Osteocyte (in vitro differentiated cells): ENCODE results near the gene C12orf56. TPM values are rescaled to one million over a fixed set of nuclear protein-coding genes. Genes with fewer than 3 reads are reported as not detected.
"Not testable (repeated sequence)": the region's sequence is repeated elsewhere in the genome, so short reads cannot be mapped to it uniquely, and the experiment has no call there.

ENCODE experiments used
- DNase-seq: peaks from one replicate; pipeline ENCODE4 v3.0.0; 2021; ENCODE audit warnings: mixed read lengths; ENCODE audit not compliant: unreplicated experiment; ENCODE audit errors: extremely low spot score
- H3K27ac Mint-ChIP-seq: one replicate; pipeline ENCODE4 v1.8.0; 2021; ENCODE audit warnings: mild to moderate bottlenecking, mixed read lengths; ENCODE audit not compliant: unreplicated experiment
- H3K27me3 Mint-ChIP-seq: one replicate; pipeline ENCODE4 v1.8.0; 2021; ENCODE audit warnings: mixed read lengths; ENCODE audit not compliant: unreplicated experiment
- H3K36me3 Mint-ChIP-seq: one replicate; pipeline ENCODE4 v1.8.0; 2021; ENCODE audit warnings: mixed read lengths; ENCODE audit not compliant: unreplicated experiment
- H3K4me1 Mint-ChIP-seq: one replicate; pipeline ENCODE4 v1.8.0; 2021; ENCODE audit warnings: mixed read lengths; ENCODE audit not compliant: unreplicated experiment
- H3K4me3 Mint-ChIP-seq: one replicate; pipeline ENCODE4 v1.8.0; 2021; ENCODE audit warnings: mild to moderate bottlenecking, moderate library complexity, mixed read lengths; ENCODE audit not compliant: unreplicated experiment
- H3K9me3 Mint-ChIP-seq: one replicate; pipeline ENCODE4 v1.8.0; 2021; ENCODE audit warnings: mixed read lengths; ENCODE audit not compliant: unreplicated experiment
- CTCF ChIP-seq: fragments of 200-600 bp; sonication (generic); IDR thresholded peaks from 2 replicates; pipeline ENCODE4 v1.5.0; 2021; ENCODE audit warnings: antibody characterized with exemption, mild to moderate bottlenecking, moderate library complexity
- total RNA-seq: library from RNA; stranded (reverse); gene quantifications from 2 replicates; pipeline ENCODE4 v1.2.1, GENCODE V29; 2021

C12orf56 gene
- total RNA-seq, 1 donor from 2014 or later, result 0.78 TPM

GRCh38 chr12:64323476-64324225 lies 66.9 kb downstream of the C12orf56 start:
- TF ChIP-seq CTCF, result no peak
- H3K9me3 Mint-ChIP-seq, result peaks cover 3% of the 10 kb centered on the region
- H3K4me1 Mint-ChIP-seq, result peaks cover 25% of the 10 kb centered on the region
- H3K4me3 Mint-ChIP-seq, result no peak overlapping the region
- no peak for DNase-seq
- no peaks in the 10 kb centered on the region for H3K27me3 Mint-ChIP-seq
- no peaks in the 10 kb centered on the region for H3K36me3 Mint-ChIP-seq
- peak overlapping the region; percentile 46 for H3K27ac Mint-ChIP-seq

- H3K36me3 Mint-ChIP-seq, result no peaks in the 10 kb centered on the region
- no peaks in the 10 kb centered on the region for H3K27me3 Mint-ChIP-seq
- H3K9me3 Mint-ChIP-seq, result peaks cover 3% of the 10 kb centered on the region
- no peak overlapping the region for H3K27ac Mint-ChIP-seq
- peaks cover 30% of the 10 kb centered on the region for H3K4me1 Mint-ChIP-seq
- no peak overlapping the region for H3K4me3 Mint-ChIP-seq
- TF ChIP-seq CTCF, result no peak
- no peak for DNase-seq
Measured at GRCh38 chr12:64323006-64323405, 67.6 kb downstream of the C12orf56 start.

- no peaks in the 10 kb centered on the region for H3K27me3 Mint-ChIP-seq
- H3K36me3 Mint-ChIP-seq, result no peaks in the 10 kb centered on the region
- H3K4me1 Mint-ChIP-seq, result peaks cover 30% of the 10 kb centered on the region
- TF ChIP-seq CTCF, result no peak
- no peak overlapping the region for H3K27ac Mint-ChIP-seq
- peaks cover 3% of the 10 kb centered on the region for H3K9me3 Mint-ChIP-seq
- DNase-seq, result no peak
- no peak overlapping the region for H3K4me3 Mint-ChIP-seq
Measured at GRCh38 chr12:64320611-64321010, 69.9 kb downstream of the C12orf56 start.

- H3K4me1 Mint-ChIP-seq, result peaks cover 30% of the 10 kb centered on the region
- not testable (repeated sequence) for H3K27ac Mint-ChIP-seq
Measured at GRCh38 chr12:64319540-64320225, 70.9 kb downstream of the C12orf56 start.

GRCh38 chr12:64318605-64319004 lies 72.0 kb downstream of the C12orf56 start:
- Mint-ChIP-seq H3K9me3 (peaks cover 3% of the 10 kb centered on the region), H3K36me3 (no peaks in the 10 kb centered on the region), H3K27me3 (no peaks in the 10 kb centered on the region), H3K27ac (peak overlapping the region; percentile 81), H3K4me3 (peak overlapping the region; percentile 8), H3K4me1 (peaks cover 30% of the 10 kb centered on the region)
- peak; percentile 38 for TF ChIP-seq CTCF
- no peak for DNase-seq

More at GRCh38 chr12:64319540-64320225, 70.9 kb downstream of the C12orf56 start:
- H3K4me3 Mint-ChIP-seq, H3K36me3 Mint-ChIP-seq, DNase-seq, H3K9me3 Mint-ChIP-seq, H3K27me3 Mint-ChIP-seq: not testable (repeated sequence)
